Measurements from ENCODE around the gene SLC51A.

SLC51A gene

DNA sequence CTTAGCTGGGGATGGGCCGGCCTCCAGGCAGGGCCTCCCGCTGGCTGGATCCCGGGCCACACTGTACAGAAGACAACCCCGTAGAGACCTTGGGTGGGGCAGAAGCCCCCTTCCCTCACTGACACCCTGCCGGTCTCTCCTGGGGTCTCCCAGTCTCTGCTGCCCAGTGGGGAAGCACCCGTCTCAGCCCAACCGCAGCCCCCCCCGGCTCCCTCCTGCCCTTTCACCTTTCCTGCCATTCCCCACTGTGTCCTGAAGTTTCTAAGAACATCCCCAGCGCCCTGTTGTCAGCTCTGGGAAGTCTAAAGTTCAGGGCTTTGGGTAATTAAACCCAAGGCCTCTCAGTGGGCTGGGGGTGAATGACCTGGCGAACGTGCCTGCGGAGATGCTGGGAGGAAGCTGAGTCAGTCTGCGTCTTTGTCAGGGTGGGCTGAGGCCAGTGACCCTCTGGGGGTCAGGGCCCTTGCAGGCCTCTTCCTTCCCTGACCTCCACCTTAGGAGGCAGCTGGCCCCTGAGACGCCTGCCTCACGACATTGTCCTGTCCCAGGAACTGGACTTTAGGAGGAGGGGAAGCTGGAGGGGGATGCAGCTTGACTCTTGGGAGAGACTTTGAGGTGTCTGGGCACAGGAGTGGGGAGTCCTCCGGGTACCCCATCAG lies 1.4 kb upstream of the SLC51A start:
- H3K4me3 ChIP-seq (ENCODE audit: low read depth, low read length) = no peak overlapping the region

DNA sequence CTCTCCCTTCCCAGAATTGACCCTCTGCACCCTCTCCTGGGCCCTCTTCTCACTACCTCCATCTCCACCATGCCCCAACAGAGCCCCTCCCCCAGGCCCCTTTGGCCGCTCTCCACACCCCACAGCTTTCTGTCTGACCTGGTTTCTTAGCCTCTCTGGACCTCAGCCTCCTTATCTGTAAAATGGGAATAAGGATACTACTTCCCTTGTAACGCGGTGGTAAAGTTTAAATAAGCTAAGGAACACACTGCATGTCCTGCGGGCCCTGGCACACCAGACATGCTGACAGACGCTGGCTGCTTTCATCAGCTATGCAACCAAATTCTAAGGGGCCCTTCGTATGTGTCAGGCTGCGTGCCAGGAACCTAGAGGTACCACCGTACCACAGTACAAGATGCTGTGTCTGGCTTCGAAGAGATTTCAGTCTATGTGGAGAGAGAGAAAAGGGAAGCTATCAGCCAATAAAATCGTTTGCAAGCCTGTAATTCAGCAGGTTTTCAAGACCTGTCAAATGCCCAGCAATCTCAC lies 777 bp upstream of the SLC51A start:
- H3K4me3 ChIP-seq (ENCODE audit: low read depth, low read length) = no peak overlapping the region

DNA sequence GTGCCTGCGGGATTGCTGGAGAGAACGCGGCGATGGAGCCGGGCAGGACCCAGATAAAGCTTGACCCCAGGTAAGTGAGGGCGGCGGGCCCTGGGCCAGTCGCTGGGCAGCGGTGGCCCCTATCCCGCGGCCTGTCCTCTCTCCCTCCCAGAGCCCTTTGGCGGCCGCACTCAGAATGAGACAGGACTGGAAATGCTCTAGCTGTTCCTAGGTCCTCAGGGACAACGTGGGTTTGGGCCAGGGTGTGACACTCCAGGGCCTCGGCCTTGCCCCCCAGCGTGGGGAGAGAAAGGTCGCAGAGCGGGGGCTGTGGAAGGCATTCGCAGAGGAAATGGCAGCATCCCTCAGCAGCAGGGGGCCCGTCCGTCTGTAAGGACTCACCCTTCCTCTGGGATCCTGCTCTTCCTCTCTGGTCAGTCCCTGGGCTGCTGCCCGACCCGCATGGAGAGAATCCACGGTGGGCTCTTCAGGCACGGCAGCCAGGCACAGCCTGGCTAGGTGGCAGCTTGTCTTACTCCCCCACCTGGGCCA lies 412 bp downstream of the SLC51A start:
- H3K4me3 ChIP-seq (ENCODE audit: low read depth, low read length) = peak overlapping the region; percentile 6

DNA sequence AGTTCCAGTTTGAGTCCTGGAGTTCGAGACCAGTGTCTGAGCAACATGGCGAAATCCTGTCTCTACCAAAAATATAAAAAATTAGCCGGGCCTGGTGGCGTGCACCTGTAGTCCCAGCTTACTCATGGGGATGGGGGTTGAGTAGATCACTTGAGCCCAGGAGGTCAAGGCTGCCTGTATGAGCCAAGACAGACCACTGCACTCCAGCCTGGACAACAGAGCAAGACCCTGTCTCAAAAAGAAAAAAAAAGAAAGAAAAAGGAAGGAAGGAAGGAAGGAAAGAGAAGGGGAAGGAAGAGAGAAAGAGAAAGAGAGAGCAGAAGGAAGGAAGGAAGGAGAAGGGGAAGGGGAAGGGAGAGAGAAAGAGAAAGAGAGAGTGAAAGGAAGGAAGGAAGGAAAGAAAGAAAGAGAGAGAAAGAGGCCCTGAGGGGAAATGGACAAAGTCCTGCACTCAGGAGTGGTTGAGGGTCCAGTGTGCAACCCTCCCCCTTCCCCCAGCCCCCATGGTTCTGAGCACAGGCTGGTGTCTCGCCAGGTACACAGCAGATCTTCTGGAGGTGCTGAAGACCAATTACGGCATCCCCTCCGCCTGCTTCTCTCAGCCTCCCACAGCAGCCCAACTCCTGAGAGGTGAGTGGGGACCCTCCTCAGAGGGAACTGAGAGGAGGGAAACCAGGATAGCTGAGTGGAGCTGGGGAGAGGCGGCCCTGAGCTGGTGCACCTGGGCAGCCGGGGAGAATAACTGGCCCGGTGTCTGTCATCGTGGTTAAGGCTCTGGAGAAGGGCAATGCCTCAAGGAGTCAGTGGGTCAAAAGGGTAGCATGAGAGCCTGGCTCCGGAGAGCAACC lies 1.2 kb downstream of the SLC51A start:
- no peak overlapping the region for H3K4me3 ChIP-seq (ENCODE audit: low read depth, low read length)

DNA sequence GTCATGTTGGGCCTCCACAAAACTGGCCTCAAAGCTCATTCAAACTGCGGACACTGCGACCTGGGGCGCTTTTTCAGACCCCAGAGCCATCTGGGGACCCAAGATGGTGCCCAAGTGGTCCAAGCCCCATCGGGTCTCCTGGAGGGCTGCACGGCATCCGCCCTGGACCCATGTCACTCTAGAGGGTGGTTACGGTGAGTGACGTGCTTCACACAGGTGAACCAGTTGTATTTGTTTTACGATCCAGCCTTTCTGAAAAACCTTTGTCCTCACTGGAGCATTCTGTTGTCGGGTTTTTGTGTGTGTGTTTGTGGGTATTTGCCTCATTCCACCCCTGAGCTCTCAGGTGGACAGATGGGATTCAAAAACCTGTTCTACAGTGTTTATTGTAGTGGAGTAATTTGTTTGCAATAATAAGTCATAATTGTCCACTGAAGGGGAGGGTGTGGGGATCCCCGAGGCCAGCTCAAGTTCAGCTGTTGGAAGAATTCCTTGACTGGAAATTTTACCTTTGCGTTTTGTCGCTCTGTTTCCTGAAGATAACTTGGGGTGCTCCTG lies 1.9 kb downstream of the SLC51A start:
- no peak overlapping the region for H3K4me3 ChIP-seq (ENCODE audit: low read depth, low read length)

DNA sequence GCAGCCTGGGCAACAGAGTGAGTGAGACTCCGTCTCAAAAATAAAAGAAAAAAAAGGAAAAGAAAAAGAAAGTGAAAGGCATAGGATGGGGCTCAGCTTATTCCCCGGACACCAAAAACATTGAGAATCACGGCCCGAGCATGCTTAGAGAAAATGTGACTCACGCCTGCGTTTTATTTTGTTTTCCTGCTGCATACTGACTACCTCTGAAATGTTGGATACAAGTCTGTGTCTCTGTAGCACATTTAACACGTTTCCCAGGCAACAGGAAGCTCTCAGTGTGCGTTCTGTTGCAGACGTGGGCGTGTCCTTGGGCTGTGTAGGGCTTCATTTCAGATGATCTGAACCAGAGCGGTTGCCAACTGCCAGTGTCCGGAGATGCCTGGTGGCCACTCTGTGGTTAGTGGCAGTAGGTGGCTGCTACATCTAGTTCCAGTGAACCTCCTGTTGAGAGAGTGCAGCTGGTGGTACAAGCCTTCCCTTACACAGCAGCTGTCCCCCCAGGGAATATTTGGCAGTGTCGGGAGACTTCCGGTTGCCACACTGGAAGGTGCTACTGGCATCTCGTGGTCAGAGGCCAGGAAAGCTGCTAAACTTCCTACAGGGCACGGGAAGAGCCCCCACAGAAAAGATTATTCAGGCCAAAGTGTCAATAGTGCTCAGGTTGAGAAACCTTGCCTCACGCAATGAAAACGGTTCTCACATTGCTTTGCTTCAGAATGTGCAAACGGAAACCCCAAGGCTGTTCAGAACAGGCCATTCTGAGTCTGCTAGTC lies 3.0 kb downstream of the SLC51A start:
- H3K4me3 ChIP-seq (ENCODE audit: low read depth, low read length) = no peak overlapping the region

DNA sequence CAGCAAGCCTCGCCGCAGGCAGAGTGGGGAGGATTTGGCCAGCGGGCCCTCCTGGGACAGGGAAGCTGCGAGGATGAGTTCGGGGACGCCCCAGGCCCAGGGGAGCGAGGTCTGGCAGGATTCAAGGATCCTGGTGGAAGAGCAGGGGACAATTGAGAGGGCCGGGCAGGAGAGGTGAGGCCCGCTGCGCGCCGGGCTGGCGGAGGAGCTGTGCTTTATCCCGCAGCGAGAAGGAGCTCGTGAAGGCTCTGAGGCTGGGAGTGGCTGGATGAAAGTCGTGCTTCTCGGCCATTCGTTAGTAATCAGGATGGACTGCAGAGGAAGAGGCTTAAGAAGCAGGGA lies 3.6 kb downstream of the SLC51A start:
- H3K4me3 ChIP-seq (ENCODE audit: low read depth, low read length) = no peak overlapping the region

DNA sequence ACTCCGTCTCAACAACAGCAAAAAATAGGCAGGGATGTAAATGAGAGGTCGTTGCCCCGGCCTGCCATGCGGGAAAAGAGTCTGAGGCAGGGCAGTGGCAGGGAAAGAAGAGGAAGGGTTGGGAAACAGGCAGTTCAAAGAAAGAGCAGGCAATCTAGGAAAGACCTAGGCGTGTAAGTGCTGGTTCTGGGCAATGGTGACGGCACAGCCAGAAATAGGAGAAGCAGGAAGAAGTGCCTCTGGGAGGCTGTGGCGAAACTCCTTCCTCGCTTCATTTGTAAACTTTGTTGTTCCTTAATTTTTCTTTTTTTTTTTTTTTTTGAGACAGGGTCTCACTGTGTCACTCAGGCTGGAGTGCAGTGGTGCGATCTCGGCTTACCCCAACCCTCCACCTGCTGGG lies 4.3 kb downstream of the SLC51A start:
- H3K4me3 ChIP-seq (ENCODE audit: low read depth, low read length) = no peak overlapping the region

DNA sequence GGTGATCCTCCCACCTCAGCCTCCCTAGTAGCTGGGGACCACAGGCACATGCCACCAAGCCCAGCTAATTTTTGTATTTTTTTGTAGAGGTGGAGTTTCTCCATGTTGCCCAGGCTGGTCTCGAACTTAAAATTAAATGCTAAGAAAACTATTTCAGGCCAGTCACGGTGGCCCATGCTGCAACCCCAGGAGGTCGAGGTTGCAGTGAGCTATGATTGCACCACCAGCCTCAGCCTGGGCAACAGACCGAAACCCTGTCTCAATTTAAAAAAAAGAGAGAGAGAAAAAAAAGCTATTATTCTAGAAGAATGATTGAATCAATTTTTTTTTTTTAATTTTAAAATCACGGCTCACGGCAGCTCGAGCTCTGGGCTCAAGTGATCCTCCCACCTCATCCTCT lies 4.7 kb downstream of the SLC51A start:
- H3K4me3 ChIP-seq (ENCODE audit: low read depth, low read length) = no peak overlapping the region

DNA sequence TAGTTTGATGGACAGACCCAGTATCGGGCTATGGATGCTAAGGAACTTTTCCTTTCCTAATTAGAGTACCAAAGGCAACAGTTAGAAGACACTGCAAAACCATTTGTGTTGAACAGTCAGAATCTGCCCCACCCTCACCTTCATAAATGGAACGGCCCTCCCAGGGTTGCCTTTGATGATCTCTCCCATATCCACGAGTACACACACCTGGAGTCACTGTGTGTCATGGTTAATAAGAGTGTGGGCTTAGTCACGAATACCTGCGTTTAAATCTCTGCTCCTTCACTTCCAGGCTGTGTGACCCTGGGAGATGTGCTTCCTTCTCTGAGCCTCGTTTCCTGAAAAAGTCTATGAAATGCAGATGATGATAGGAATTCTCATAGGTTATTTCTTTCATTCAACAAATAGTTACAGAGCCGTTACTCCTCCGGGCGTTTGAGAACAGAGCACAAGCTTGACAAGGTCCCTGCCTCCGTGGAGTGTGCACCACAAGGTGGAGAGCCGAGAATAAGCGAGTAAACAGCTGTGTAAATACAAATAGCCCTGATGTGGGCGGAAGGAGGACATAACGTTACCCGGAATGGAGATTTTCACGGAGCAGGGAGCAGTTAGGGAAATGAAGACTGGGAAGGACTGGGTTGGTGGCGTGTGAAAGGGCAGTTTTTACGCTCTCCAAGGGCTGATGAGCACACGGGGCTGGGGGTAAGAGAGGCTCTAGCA lies 6.7 kb downstream of the SLC51A start:
- no peak overlapping the region for H3K4me3 ChIP-seq (ENCODE audit: low read depth, low read length)

DNA sequence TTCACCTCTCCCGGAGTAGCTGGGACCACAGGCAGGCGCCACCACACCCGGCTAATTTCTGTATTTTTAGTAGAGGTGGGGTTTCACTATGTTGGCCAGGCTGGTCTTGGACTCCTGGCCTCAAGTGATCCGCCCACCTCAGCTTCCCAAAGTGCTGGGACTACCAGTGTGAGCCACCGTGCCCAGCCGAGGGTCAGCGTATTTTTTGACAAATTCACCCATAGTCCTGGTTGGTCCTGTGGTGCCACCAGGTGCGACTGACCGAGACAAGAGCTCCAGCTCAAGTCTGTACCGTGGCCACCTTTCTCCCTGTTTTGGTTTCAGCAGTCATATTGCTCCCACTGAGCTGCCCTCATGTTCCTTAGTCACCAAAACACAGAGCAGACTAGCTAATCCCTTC lies 8.8 kb downstream of the SLC51A start:
- H3K4me3 ChIP-seq (ENCODE audit: low read depth, low read length) = no peak overlapping the region

DNA sequence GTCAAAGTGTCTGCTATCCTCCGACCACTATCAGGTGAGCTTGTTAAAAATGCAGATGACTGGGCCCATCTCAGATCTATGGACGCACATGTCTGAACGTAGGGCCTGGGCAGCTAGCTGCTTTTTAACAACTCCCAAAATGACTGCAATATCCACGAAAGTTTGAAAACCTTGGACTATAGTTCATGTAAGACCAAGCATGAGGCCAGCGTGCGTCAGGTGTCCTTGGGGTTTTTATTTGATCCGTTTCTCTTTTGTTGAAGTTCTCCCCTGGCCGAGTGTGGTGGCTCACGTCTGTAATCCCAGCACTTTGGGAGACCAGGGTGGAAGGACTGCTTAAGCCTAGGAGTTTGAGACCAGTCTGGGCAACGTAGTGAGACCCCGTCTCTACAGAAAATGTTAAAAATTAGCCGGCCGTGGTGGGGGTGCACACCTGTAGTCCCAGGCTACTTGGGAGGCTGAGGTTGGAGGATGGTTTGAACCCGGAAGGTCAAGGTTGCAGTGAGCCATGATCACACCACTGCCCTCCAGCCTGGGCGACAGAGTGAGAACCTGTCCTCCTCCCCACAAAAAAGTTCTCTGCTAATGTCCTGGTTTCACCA lies 9.5 kb downstream of the SLC51A start:
- no peak overlapping the region for H3K4me3 ChIP-seq (ENCODE audit: low read depth, low read length)

DNA sequence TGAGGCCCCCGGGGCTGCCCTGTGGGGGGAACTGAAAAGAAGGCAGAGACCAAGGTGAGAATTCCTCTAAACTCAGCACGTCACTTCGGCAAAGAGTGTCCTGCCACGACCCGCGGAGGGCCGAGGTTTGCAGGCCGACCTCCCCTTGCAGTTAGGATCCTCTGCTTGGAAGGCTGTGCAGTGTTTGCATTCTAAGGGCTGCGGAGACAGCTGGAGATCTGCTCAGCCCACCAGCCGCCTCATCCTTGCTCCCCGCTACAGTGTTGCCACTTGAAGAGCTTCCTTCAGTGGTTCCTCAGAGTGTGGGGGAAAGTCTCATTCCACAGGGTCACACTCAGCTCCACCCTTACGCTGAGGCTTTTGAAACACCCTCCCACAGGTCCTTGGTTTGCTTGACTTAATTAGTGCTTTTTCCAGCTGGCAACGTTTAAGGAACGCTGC lies 10.8 kb downstream of the SLC51A start:
- H3K4me3 ChIP-seq (ENCODE audit: low read depth, low read length) = no peak overlapping the region

DNA sequence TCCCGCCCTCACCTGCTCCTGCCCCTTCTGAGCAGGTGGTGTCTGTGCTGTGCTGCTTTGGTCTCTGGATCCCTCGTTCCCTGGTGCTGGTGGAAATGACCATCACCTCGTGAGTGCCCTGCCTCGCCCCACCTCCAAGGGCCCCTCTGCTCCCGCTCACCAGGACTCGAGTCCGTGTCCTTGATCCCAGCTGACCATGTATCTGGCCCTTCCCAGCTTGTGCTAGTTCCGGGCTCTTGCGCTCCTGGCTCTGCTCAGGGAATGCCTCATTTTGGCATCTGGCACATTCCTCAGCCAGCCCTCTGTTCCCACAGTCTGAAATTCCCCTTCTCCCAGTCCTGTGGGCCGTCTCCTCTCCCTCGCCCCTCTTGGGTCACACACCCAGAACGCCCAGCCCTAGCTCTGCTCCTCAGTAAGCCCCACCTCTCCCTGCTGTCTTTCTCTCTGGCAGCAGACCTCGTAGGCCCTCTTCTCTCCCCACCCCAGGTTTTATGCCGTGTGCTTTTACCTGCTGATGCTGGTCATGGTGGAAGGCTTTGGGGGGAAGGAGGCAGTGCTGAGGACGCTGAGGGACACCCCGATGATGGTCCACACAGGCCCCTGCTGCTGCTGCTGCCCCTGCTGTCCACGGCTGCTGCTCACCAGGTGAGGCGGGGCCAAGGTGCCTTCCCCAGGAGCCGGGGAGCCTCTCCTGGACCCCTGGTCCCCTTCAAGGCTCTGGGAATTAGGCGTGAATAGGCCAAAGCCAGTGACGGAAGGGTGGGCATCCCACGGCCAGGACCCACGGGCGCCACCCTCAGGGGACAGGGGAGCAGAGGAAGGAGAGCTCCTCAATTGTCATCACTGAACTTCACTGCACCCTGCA lies 11.5 kb downstream of the SLC51A start:
- H3K4me3 ChIP-seq (ENCODE audit: low read depth, low read length) = no peak overlapping the region

DNA sequence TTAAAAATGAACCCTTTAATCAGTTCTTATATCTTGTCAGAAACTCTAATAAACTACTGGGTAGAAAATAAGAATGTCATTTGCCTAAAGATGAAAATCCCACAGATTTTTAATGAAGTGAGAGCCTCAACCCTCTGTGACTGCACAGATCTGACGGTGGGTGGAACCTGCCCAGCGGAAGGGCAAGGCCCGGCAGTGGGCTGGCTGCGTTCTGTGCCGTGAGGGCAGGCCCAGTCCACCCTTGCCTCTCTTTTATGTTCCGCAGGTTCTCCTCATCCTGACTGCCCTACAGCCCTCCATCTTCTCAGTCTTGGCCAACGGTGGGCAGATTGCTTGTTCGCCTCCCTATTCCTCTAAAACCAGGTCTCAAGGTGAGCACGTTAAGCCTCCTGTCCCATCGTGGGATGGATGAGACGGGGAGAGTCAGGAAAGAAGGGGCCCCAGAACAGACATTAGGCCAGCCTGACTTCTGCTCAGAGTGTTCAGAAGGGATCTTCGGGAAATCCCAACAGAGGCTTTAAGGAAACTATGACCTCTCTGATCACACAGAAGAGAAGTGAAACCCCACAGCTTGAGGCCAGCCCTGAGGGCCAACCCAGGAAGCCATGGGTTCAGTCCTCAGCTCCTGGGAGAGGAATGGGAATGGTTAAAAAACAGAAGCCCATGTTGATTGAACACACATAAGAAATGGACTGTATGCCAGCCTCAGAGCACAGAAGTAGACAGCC lies 16.0 kb downstream of the SLC51A start:
- no peak overlapping the region for H3K4me3 ChIP-seq (ENCODE audit: low read depth, low read length)

DNA sequence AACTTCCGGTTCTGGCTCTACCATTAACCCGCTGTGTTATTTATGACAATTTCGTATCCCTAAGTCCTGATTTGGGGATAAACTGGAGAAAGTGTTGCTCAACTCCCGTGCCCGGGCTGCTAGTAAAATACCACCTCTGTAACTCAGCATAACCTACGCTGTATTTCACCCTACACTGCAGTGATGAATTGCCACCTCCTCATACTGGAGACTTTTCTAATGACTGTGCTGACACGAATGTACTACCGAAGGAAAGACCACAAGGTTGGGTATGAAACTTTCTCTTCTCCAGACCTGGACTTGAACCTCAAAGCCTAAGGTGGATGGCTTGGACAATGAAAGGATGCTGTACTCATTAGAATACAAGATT lies 16.5 kb downstream of the SLC51A start:
- H3K4me3 ChIP-seq (ENCODE audit: low read depth, low read length) = no peak overlapping the region

DNA sequence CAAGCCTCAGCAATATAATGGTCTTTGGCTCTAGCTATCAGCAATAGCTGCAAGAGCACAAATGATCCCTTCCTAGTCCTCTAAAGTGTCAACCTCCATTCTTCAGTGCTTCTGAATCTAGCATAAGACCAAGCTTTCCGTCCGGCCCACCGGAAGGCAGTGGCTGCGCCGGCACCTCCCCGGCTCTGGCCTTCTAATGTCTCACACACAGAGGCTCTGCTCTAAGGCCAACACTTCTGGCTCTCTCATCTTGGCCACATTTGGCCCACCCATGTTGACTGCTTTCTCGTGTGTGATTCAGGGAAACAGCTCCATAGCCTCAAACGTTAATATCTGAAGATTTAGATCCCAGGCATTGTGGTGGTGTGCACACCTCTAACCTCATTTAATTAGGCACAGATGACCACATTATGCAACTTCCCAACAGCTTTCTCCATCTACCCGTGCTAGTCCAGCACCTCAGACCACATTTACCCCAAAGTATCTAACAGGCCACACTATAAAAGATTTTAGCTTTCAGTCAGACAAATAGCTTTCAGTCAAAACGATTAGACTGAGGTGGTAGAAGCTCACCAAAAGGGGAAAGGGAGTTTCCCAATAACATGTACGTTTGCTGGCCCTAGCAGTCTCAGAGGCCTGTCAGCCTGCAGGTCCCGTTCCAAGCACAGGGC lies 19.3 kb downstream of the SLC51A start:
- no peak overlapping the region for H3K4me3 ChIP-seq (ENCODE audit: low read depth, low read length)

DNA sequence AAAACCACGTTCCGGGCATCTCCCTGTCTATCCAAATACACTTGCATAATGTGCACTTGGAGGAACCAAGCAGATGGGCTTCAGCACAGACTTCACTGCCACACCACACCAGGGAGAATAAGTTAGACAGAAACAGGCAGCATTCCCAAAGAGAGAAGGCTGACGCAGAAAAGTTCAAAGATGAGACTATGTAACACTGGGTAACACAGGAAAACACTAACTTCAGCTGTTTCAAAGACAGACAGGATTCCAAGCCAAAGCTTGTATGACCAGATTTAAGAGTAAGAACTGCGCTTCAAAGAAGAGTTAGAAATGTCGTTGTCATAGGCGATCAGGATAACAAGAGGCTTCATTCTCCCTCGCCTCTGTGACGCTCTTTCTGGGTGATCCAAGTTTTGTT lies 19.9 kb downstream of the SLC51A start:
- no peak overlapping the region for H3K4me3 ChIP-seq (ENCODE audit: low read depth, low read length)

All from iPS-11a (cell line).